Neural progenitor cell (in vitro differentiated cells): ENCODE measurements around the gene RBMS1. TPM values are rescaled to one million over a fixed set of nuclear protein-coding genes. Genes with fewer than 3 reads are reported as not detected.

ENCODE experiments used
- DNase-seq: peaks from one replicate; pipeline ENCODE4 v3.0.0-alpha.2; 2016; ENCODE audit warnings: low spot score
- H2AFZ ChIP-seq: fragments of 200-600 bp; sonication (generic); replicated peaks from 2 replicates; pipeline ENCODE4 v1.6.1; 2016; ENCODE audit warnings: antibody characterized with exemption
- H3F3A ChIP-seq: fragments of 200-600 bp; sonication (generic); 2 replicates; pipeline ENCODE4 v1.6.1; 2016; ENCODE audit warnings: antibody characterized with exemption, low read depth
- H3K27ac ChIP-seq: fragments of 200-600 bp; sonication (generic); 2 replicates; pipeline ENCODE4 v1.5.1; 2016; ENCODE audit warnings: mild to moderate bottlenecking
- H3K27me3 ChIP-seq: fragments of 200-600 bp; sonication (generic); 2 replicates; pipeline ENCODE4 v1.6.1; 2016; ENCODE audit warnings: mild to moderate bottlenecking, moderate library complexity
- H3K36me3 ChIP-seq: fragments of 200-600 bp; sonication (generic); 2 replicates; pipeline ENCODE4 v1.5.1; 2016
- H3K4me1 ChIP-seq: fragments of 200-600 bp; sonication (generic); 2 replicates; pipeline ENCODE4 v1.6.1; 2016; ENCODE audit warnings: mixed run types
- H3K4me2 ChIP-seq: fragments of 200-600 bp; sonication (generic); 2 replicates; pipeline ENCODE4 v1.6.1; 2016
- H3K4me3 ChIP-seq: fragments of 200-600 bp; sonication (generic); 2 replicates; pipeline ENCODE4 v1.5.1; 2016
- H3K79me2 ChIP-seq: fragments of 200-600 bp; sonication (generic); 2 replicates; pipeline ENCODE4 v1.6.1; 2016; ENCODE audit warnings: low read depth
- H3K9ac ChIP-seq: fragments of 200-600 bp; sonication (generic); 2 replicates; pipeline ENCODE4 v1.6.1; 2016
- H3K9me3 ChIP-seq: fragments of 200-600 bp; sonication (generic); 2 replicates; pipeline ENCODE4 v1.5.1; 2016; ENCODE audit warnings: low read depth
- H4K20me1 ChIP-seq: fragments of 200-600 bp; sonication (generic); 2 replicates; pipeline ENCODE4 v1.6.1; 2016; ENCODE audit warnings: low read depth
- H3K27ac Mint-ChIP-seq: 3 replicates; pipeline ENCODE4 v1.8.0; 2021; ENCODE audit warnings: mixed read lengths
- H3K27me3 Mint-ChIP-seq: 2 replicates; pipeline ENCODE4 v1.8.0; 2022; ENCODE audit warnings: low read depth, mild to moderate bottlenecking, inconsistent platforms, moderate library complexity, mixed read lengths; ENCODE audit not compliant: insufficient read depth
- H3K36me3 Mint-ChIP-seq: 3 replicates; pipeline ENCODE4 v1.8.0; 2021; ENCODE audit warnings: mixed read lengths
- H3K4me1 Mint-ChIP-seq: 3 replicates; pipeline ENCODE4 v1.8.0; 2021; ENCODE audit warnings: mixed read lengths
- H3K4me3 Mint-ChIP-seq: 3 replicates; pipeline ENCODE4 v1.8.0; 2021; ENCODE audit warnings: mild to moderate bottlenecking, moderate library complexity, mixed read lengths
- H3K9me3 Mint-ChIP-seq: 3 replicates; pipeline ENCODE4 v1.8.0; 2020; ENCODE audit warnings: mixed read lengths
- EZH2 ChIP-seq: fragments of 200-600 bp; sonication (generic); IDR thresholded peaks from 2 replicates; pipeline ENCODE4 v1.6.1; 2017; ENCODE audit warnings: antibody characterized with exemption, mild to moderate bottlenecking, moderate library complexity
- EZH2phosphoT487 ChIP-seq: fragments of 200-600 bp; sonication (generic); IDR thresholded peaks from 2 replicates; pipeline ENCODE4 v1.6.1; 2017; ENCODE audit warnings: antibody characterized with exemption
- total RNA-seq: library from RNA; depleted of rRNA; stranded (reverse); fragments of >200 nt; gene quantifications from 2 replicates; pipeline ENCODE4 v1.2.3, GENCODE V29; 2015; ENCODE audit warnings: low replicate concordance
- TF ChIP-seq, protein P1 (sequence below): fragments of 200-600 bp; sonication (generic); IDR thresholded peaks from 2 replicates; pipeline ENCODE4 v1.5.1; 2017; ENCODE audit warnings: antibody characterized with exemption, mild to moderate bottlenecking

RBMS1 gene
- total RNA-seq, 1 donor from 2014 or later = 101 TPM

DNA sequence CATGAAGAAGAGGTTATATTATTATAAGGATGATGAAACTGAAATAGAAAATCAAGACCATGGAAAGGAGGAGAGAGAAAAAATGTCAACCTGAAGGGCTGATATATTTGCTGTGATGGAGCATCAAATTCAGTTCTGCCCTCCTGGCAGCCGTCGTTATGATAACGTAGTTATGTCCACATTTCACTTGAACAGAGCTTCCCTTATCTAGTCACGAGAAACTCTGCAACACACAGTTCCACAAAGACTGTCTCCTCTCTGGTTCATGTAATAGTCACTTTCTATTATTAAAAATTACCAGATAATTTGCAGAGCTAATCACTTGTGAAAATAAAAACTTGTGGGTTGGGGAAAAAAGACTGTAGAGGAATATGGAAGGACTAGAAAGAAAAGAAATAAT is 19.5 kb upstream of the RBMS1 start:
- H3K27ac ChIP-seq = no peak overlapping the region
- Mint-ChIP-seq H3K4me3 (no peak overlapping the region), H3K27me3 (peaks cover 2% of the 10 kb centered on the region), H3K9me3 (no peaks in the 10 kb centered on the region), H3K27ac (no peak overlapping the region), H3K4me1 (peaks cover 2% of the 10 kb centered on the region), H3K36me3 (no peaks in the 10 kb centered on the region)
- no peaks in the 10 kb centered on the region for H3K36me3 ChIP-seq
- no peaks in the 10 kb centered on the region for H3K9me3 ChIP-seq
- H3K27me3 ChIP-seq = no peaks in the 10 kb centered on the region
- H3F3A ChIP-seq = no peaks in the 10 kb centered on the region
- TF ChIP-seq EZH2 (no peak), EZH2phosphoT487 (no peak)
- TF ChIP-seq, protein P1, sequence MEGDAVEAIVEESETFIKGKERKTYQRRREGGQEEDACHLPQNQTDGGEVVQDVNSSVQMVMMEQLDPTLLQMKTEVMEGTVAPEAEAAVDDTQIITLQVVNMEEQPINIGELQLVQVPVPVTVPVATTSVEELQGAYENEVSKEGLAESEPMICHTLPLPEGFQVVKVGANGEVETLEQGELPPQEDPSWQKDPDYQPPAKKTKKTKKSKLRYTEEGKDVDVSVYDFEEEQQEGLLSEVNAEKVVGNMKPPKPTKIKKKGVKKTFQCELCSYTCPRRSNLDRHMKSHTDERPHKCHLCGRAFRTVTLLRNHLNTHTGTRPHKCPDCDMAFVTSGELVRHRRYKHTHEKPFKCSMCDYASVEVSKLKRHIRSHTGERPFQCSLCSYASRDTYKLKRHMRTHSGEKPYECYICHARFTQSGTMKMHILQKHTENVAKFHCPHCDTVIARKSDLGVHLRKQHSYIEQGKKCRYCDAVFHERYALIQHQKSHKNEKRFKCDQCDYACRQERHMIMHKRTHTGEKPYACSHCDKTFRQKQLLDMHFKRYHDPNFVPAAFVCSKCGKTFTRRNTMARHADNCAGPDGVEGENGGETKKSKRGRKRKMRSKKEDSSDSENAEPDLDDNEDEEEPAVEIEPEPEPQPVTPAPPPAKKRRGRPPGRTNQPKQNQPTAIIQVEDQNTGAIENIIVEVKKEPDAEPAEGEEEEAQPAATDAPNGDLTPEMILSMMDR = no peak
- no peak overlapping the region for H3K9ac ChIP-seq
- H3K79me2 ChIP-seq = no peaks in the 10 kb centered on the region
- no peak overlapping the region for H2AFZ ChIP-seq
- no peaks in the 10 kb centered on the region for H4K20me1 ChIP-seq
- H3K4me3 ChIP-seq = no peak overlapping the region
- H3K4me1 ChIP-seq = no peaks in the 10 kb centered on the region
- DNase-seq = no peak
- H3K4me2 ChIP-seq = no peak overlapping the region

DNA sequence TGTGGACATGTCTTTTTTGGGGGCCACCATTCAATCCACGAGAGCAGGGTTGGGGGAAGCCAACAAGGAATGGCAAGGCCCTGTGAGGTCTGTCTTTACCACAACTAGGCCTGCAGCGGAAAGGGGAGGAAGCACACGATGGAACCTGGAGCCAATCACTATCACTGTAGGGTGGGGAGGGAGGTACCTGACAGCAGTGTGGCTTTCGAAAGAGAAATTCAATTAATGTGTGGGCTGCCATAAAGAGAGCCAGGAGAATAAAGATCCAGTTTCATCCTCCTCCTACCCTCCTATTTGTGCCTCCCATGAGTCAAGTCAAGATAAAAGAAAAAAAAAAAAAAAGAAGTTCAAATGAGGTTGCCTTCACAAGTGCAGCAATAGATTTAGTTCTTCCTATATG is 18.9 kb upstream of the RBMS1 start:
- Histone ChIP-seq H3K9ac (no peak overlapping the region), H3K79me2 (no peaks in the 10 kb centered on the region), H3F3A (no peaks in the 10 kb centered on the region), H3K9me3 (no peaks in the 10 kb centered on the region), H3K27me3 (no peaks in the 10 kb centered on the region), H2AFZ (no peak overlapping the region), H4K20me1 (no peaks in the 10 kb centered on the region), H3K27ac (no peak overlapping the region), H3K36me3 (no peaks in the 10 kb centered on the region), H3K4me1 (no peaks in the 10 kb centered on the region), H3K4me3 (no peak overlapping the region), H3K4me2 (no peak overlapping the region)
- Mint-ChIP-seq H3K4me1 (peaks cover 2% of the 10 kb centered on the region), H3K9me3 (no peaks in the 10 kb centered on the region), H3K27me3 (peaks cover 2% of the 10 kb centered on the region), H3K27ac (no peak overlapping the region), H3K4me3 (no peak overlapping the region), H3K36me3 (no peaks in the 10 kb centered on the region)
- TF ChIP-seq EZH2phosphoT487 (no peak), EZH2 (no peak)
- TF ChIP-seq, protein P1 = no peak
- no peak for DNase-seq

DNA sequence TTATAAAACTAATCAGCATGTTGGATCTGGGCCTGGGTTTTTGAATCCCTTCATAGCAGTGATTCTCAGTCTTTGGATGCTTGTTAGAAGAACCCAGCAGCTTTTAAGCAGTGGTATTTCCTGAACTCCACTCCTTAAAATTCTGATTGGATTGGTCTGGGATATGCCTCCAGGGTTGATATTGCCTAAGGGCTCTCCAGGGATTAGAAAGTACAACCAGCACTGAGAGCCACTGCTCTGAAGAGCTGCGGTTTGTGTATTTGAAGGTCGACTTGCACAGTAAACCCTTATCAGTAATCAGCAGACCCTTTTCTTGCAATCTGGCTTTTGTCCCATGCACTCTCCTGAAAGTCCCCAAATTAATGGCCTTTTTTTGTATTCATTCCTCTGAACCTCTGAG is 17.0 kb upstream of the RBMS1 start:
- Mint-ChIP-seq H3K9me3 (no peaks in the 10 kb centered on the region), H3K4me1 (no peaks in the 10 kb centered on the region), H3K27ac (no peak overlapping the region), H3K36me3 (no peaks in the 10 kb centered on the region), H3K27me3 (peaks cover 2% of the 10 kb centered on the region), H3K4me3 (no peak overlapping the region)
- Histone ChIP-seq H4K20me1 (no peaks in the 10 kb centered on the region), H2AFZ (no peak overlapping the region), H3K4me1 (no peaks in the 10 kb centered on the region), H3K79me2 (no peaks in the 10 kb centered on the region), H3K27ac (no peak overlapping the region), H3K9me3 (no peaks in the 10 kb centered on the region), H3K36me3 (no peaks in the 10 kb centered on the region), H3F3A (no peaks in the 10 kb centered on the region), H3K9ac (no peak overlapping the region), H3K27me3 (no peaks in the 10 kb centered on the region), H3K4me2 (no peak overlapping the region), H3K4me3 (no peak overlapping the region)
- DNase-seq = no peak
- TF ChIP-seq, protein P1 = no peak
- TF ChIP-seq EZH2 = no peak
- no peak for TF ChIP-seq EZH2phosphoT487

DNA sequence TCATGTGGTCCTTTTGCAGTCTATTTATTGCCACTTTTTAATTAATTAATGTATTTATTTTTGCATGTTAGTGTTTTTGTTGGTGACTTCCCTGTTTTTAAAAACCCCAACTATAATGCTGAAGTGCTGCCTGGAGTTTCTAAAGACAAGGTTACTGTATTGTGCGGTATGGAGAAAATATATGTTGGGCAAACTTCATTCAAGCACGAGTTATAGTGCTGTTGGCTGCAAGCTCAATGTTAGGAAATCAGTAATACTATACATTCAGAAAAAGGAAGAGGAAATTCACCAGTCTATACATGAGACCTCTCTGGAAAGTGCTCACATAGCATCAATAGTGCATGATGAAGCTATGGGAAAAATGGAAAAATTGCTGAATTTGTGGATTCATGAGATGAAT is 15.4 kb upstream of the RBMS1 start:
- Mint-ChIP-seq H3K4me1 (no peaks in the 10 kb centered on the region), H3K27me3 (peaks cover 2% of the 10 kb centered on the region), H3K9me3 (no peaks in the 10 kb centered on the region), H3K27ac (no peak overlapping the region), H3K4me3 (no peak overlapping the region), H3K36me3 (no peaks in the 10 kb centered on the region)
- no peaks in the 10 kb centered on the region for H3K4me1 ChIP-seq
- no peaks in the 10 kb centered on the region for H3K27me3 ChIP-seq
- H3F3A ChIP-seq = no peaks in the 10 kb centered on the region
- no peak overlapping the region for H3K9ac ChIP-seq
- H2AFZ ChIP-seq = no peak overlapping the region
- no peaks in the 10 kb centered on the region for H4K20me1 ChIP-seq
- no peak overlapping the region for H3K4me2 ChIP-seq
- no peaks in the 10 kb centered on the region for H3K9me3 ChIP-seq
- no peak for DNase-seq
- no peak overlapping the region for H3K4me3 ChIP-seq
- TF ChIP-seq EZH2 (no peak), EZH2phosphoT487 (no peak)
- TF ChIP-seq, protein P1 = no peak
- no peak overlapping the region for H3K27ac ChIP-seq
- H3K36me3 ChIP-seq = no peaks in the 10 kb centered on the region
- no peaks in the 10 kb centered on the region for H3K79me2 ChIP-seq
